NT2/D1 (cell line): ENCODE results near the gene PAQR7.

Source experiments
- SUZ12 ChIP-seq: IDR thresholded peaks from 2 replicates; pipeline ENCODE4 v1.6.1; 2011; ENCODE audit not compliant: insufficient read length, insufficient read depth; ENCODE audit errors: extremely low read depth
- YY1 ChIP-seq: IDR thresholded peaks from 2 replicates; pipeline ENCODE4 v1.6.1; 2011; ENCODE audit not compliant: insufficient read length, insufficient read depth

DNA sequence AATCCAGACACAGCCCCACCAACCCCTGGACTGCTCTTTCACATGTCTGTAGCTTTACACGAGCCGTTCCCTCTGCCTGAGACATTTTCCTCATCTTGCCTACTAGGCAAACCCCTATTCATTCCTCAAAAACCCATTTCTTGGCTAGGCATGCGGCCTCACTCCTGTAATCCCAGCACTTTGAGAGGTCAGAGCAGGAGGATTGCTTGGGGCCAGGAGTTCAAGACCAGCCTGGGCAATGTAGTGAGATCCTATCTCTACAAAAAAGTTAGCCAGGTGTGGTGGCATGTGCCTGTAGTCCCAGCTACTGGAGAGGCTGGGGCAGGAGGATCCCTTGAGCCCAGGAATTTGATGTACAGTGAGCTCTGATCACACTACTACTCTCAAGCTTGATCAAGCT, 11.1 kb downstream of the PAQR7 start:
- TF ChIP-seq SUZ12 (no peak), YY1 (no peak)
